CD4-positive, alpha-beta T cell treated with Interleukin-4 for 4 hours (primary cell): ENCODE results near the gene RALGPS1.
"Not testable (repeated sequence)": the region's sequence is repeated elsewhere in the genome, so short reads cannot be mapped to it uniquely, and the experiment has no call there.

ENCODE experiments used
- DNase-seq: peaks from one replicate; pipeline ENCODE4 v3.0.0-alpha.2; 2020

The RALGPS1 gene

DNA sequence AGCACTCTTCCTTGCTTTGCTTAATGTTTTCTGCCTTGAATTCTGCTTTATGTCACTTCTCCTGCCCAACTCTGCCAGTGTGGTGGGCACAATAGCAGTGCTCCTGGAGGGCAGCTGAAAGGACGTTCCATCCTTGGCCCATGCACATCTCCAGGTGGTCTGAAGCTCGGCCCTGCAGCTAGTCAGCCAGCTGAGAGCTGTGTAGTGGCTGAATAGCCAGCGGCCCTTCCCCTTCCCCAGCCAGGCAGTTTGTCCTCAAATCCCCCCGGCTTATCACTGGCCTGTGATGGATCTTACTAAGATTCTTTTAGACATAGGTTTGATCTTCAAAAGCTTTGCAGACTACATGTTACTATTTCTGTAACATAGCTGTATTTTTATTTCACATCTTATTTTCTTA lies 250.5 kb downstream of the RALGPS1 start:
- no peak for DNase-seq

- no peak for DNase-seq
Measured at GRCh38 chr9:127166111-127166510, 251.5 kb downstream of the RALGPS1 start.

- no peak for DNase-seq
Measured at GRCh38 chr9:127166651-127167524, 252.3 kb downstream of the RALGPS1 start.

GRCh38 chr9:127167560-127168326 lies 253.2 kb downstream of the RALGPS1 start:
- DNase-seq = no peak

- DNase-seq = no peak
Measured at GRCh38 chr9:127168756-127169574, 254.4 kb downstream of the RALGPS1 start.

DNA sequence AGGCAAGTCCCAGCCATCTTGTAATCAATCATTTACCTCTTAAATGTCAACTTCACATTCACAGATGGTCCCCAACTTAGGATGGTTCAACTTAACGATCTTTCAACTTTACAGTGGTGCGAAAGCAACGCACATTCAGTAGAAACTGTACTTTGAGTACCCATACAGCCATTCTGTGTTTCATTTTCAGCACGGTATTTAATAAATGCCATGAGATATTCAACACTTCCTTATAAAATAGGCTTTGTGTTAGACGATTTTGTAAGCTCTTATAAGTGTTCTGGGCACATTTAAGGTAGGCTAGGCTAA lies 254.9 kb downstream of the RALGPS1 start:
- no peak for DNase-seq

DNA sequence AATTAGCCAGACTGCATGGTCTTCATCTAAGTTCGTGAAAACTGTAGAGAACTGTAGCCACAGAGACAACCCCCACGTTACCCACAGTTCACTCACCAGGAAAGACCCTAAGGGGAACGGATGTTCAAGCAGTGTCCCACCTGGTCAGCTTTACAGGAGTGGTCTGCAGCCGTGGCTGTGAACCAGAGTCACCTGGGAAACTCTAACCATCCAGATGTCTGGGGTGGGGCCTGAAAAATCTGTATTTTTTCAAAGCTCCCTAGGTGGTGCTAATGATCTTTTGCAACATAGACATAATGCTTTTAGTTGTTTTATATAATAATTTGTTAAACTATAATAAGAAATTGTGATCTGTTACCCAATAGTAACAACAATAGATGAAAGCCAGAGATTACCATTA lies 255.5 kb downstream of the RALGPS1 start:
- DNase-seq = no peak

DNA sequence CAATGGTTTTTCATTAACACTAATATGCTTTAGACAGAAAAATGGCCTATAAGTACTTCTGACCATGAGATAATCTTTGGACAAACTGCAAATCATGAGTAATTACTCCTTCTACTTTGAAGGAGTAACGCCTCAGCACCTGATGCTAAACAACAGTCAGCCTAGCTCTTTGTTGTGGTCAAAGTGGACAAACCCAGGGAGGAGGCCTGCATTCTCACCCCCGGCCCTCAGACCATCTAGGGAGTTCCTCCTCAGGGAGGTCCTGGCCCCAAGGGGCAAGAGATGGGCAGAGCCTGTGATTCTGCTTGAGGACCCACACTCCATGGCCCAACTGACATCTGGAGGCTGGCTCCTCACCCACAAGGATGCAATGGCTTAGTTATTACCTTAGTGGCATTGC lies 256.1 kb downstream of the RALGPS1 start:
- DNase-seq = no peak

DNA sequence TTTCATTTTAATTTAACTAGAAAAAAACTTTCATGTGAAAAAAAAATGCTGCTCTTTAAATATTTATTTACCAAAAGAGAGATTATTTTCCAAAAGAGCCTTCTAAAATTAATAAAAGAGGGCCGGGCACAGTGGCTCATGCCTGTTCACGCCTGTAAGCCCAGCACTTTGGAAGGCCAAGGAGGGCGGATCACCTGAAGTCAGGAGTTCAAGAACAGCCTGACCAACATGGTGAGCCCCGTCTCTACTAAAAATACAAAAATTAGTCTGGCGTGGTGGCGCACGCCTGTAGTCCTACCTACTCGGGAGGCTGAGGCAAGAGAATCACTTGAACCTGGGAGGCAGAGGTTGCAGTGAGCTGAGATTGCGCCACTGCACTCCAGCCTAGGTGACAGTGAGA lies 256.8 kb downstream of the RALGPS1 start:
- not testable (repeated sequence) for DNase-seq

DNA sequence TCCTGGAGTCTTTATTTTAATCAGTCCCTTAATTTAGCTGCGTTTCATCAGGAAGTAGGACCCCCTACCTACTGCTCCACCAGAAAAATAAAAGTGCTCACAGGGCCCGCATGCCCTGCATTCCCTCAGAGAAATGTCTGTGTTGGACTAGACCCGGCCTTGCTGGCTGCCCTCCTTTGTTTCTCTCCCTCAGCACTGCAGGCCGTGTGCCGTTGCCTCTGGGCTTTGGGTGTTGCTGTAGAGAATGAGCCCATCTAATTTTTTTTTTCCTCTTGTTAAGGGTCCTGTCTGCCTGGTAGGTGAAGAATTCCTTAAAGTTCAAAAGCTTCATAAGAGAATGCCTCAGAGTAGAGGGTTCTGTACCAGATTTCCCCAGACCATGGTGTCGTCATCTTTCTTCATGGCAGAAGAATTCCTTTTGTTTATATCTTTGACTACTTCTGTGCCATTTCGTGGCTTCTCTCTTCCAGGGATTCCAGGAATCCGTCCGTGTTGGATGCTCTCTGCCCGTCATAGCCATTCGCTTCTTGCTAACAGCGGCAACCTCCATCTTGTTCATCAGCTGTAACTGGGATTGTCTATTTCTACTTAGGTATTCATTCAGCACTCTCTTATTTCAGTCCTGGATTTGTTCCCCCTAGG lies 257.6 kb downstream of the RALGPS1 start:
- no peak for DNase-seq

- DNase-seq = no peak
Measured at GRCh38 chr9:127173063-127173462, 258.5 kb downstream of the RALGPS1 start.

DNA sequence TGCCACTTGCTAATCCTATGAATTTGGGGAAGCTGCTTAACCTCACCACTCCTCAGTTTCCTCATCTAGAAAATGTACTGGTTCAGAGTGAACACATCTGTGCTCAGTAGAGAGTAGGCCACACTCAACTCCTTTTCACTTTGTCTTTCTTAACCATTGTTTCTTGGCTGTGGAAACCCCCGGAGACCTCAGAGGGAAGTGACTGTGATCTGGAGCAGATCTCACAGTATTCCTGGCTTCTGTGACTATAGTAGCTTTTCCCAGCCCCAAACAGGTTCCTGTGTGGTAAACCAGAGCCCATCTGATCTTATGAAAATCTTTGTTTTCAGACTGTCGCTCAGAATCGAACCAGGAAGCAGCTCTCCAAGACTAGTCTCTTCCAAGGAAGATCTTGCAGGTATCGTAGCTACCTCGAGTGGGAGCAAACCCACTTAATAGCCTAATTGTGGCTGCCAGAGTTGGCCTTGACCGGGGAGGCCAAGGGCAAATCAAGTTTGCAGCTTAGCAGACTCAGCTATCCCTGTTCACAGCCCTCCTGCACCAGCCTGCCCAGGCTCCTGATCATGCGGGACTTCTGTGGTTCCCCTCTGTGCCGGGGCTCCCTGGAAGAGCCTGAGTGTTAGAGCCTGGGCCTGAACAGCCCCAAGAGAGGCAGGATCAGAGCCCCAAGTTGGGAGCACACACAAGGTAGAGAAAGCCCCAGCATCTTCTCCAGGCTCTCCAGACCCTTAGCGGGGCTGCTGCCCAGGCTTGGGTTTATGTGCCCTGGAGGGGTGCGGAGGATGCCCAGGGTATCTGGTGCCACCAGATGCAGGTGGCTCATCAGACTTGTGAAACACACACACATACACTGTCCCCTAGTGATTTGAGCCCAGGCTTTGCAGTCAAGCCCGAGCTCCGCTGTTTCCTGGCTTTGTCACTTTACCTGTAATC lies 260.1 kb downstream of the RALGPS1 start:
- DNase-seq = no peak

DNA sequence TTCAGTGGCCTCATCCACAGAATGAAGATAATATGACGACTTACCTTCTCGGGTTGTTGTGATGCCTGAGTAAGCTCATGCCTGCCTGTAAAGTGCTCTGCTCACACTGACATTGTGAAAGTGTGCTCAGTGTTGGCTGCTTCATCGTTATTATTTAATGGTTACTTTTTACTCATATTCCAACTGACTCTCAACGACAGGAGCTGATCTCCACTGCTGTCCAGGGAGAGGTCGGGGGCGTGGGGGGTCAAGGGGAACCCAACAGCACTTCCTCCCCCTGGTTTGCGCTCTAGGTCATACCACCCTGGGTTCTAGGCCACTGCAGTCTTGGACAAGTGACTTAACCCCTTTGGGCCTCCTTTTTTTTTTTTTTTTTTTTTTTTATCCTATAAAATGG lies 260.7 kb downstream of the RALGPS1 start:
- no peak for DNase-seq

- DNase-seq = no peak
Measured at GRCh38 chr9:127175764-127176163, 261.2 kb downstream of the RALGPS1 start.

DNA sequence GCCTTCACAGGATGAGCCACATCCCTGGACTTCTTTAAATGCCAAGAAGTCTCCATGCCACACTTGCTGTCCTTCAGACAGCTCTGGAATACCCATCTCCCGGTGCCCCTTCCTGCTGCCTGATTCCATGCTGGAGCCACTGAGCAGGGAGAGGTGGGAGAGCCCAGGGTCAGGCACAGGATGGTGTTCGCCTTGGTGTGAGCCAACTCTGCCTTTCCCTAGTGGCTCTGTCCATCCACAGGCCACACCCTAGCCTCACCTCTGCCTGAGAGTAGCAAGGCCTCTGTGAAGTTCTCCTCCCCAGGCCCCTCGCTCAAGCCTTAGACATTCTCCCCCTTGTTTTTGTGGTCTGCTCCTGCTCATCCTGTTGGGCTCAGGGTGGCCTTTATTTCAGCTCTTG lies 262.0 kb downstream of the RALGPS1 start:
- no peak for DNase-seq

DNA sequence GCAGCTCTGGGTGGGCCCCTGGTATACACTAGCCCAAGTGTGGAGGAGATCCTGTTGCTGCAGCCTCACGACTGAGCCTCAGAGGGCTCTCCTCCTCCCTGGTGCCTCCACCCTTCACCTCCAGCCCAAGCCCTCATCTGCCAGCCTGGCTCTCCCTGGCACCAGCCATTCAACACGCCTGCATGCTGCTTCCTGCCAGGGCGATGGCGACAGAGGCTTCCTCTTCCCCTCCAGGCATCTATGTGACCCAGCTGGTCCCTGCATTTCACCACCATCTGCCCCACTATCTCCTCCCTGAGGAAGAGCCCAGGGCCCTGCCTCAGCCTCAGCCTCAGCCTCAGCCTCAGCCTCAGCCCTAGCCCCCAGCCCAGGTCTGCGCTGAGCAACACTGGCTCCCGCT lies 262.6 kb downstream of the RALGPS1 start:
- DNase-seq = no peak

DNA sequence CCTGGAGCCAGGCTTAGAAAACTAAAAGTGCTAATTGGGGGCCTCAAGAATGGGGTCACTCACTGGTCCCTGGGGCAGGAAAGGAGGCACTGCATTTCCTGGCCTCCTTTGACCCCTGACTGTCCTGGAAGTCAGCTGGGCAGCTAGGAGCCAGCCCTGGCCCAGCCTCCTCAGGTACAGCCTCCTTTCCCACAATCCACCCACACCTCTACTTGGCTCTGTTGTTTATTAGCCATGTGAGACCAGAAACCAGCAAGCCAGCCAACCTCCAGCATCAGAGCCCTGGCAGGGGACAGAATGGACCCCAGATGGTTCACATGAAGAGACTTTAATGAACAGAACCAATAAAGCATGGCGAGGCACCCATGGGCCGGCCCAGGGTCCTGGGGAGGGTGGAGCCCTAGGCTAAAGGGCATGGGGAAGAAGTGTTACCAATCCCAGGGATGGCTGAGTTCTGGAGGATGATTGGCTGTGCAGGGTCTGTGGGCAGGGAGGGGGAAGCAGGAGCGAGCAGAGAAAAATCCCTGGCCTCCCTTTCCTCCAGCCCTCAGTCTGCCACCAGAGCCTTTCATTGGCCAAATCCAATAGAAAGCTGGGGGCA lies 263.2 kb downstream of the RALGPS1 start:
- DNase-seq = no peak

- no peak for DNase-seq
Measured at GRCh38 chr9:127178686-127179632, 264.4 kb downstream of the RALGPS1 start.

GRCh38 chr9:127179633-127180441 lies 265.3 kb downstream of the RALGPS1 start:
- DNase-seq = no peak
